GM12878 (cell line): ENCODE results near the gene HSBP1L1. TPM values are rescaled to one million over a fixed set of nuclear protein-coding genes. Genes with fewer than 3 reads are reported as not detected.

Experiments
- ATAC-seq: fragments of 200-7000 bp; cut with Tn5 transposase; 3 replicates; pipeline ENCODE4 v1.9.1; 2020; ENCODE audit warnings: mild to moderate bottlenecking, moderate library complexity
- BruUV-seq: library from RNA; stranded (reverse); fragments of 400-500 nt; replicated peaks from 2 replicates; lab custom pipeline; 2021; lab: Mats Ljungman, UMichigan
- CTCF ChIA-PET: fragments of 300-600 bp; sonication (Branson Sonifier 250); formaldehyde crosslinking; extraction: SDS; loops from one replicate; lab custom pipeline; 2021; ENCODE audit warnings: inconsistent platforms; lab: Yijun Ruan, JAX
- POLR2A ChIA-PET: fragments of 350-600 bp; formaldehyde crosslinking; extraction: SDS; loops from one replicate; lab custom pipeline; 2021; ENCODE audit warnings: inconsistent platforms; lab: Charles Lee
- RAD21 ChIA-PET: fragments of 300-600 bp; sonication (Branson Sonifier 250); formaldehyde crosslinking; loops from one replicate; lab custom pipeline; 2023; ENCODE audit warnings: antibody characterized with exemption; ENCODE audit not compliant: unreplicated experiment; lab: Charles Lee
- SMC1A ChIA-PET: fragments of 300-600 bp; sonication (Branson Sonifier 250); formaldehyde crosslinking; loops from one replicate; lab custom pipeline; 2023; ENCODE audit not compliant: unreplicated experiment, uncharacterized antibody; lab: Charles Lee
- DNase-seq: peaks from one replicate; pipeline ENCODE4 v3.0.0-alpha.2; 2011; ENCODE audit warnings: low read depth, low spot score
- FAIRE-seq: peaks from 3 replicates; lab custom pipeline; 2011; peaks lifted over from hg19 to GRCh38; lab: Jason Lieb, UNC
- H2AFZ ChIP-seq: 2 replicates; pipeline ENCODE4 v1.6.0; 2011; ENCODE audit warnings: low read depth, low read length, control low read depth; ENCODE audit not compliant: control insufficient read depth
- H3K27ac ChIP-seq: 2 replicates; pipeline ENCODE4 v1.5.1; 2011; ENCODE audit warnings: control low read depth; ENCODE audit not compliant: control insufficient read depth, insufficient read depth
- H3K27me3 ChIP-seq, 2 experiments: replicated peaks in 1 of 2; 2 replicates each; pipeline versions ENCODE4 v1.6.0 to v1.6.1; 2011; ENCODE audit warnings: low read length in 1 of 2; ENCODE audit not compliant: control insufficient read depth in 2 of 2, insufficient read depth in 2 of 2
- H3K36me3 ChIP-seq, 2 experiments: 2 replicates each; pipeline ENCODE4 v1.5.1; 2011; ENCODE audit warnings: low read length in 1 of 2; ENCODE audit not compliant: control insufficient read depth in 2 of 2, insufficient read depth in 2 of 2
- H3K4me1 ChIP-seq: 2 replicates; pipeline ENCODE4 v1.6.1; 2011; ENCODE audit warnings: mild to moderate bottlenecking, low read length, moderate library complexity, mixed read lengths; ENCODE audit not compliant: control insufficient read depth, insufficient read depth
- H3K4me2 ChIP-seq: 2 replicates; pipeline ENCODE4 v1.6.0; 2011; ENCODE audit warnings: control low read depth; ENCODE audit not compliant: control insufficient read depth, insufficient read depth
- H3K4me3 ChIP-seq: fragments of 200-600 bp; sonication (generic); 2 replicates; pipeline ENCODE4 v1.5.1; 2016
- H3K79me2 ChIP-seq: 2 replicates; pipeline ENCODE4 v1.6.0; 2011; ENCODE audit warnings: low read length; ENCODE audit not compliant: control insufficient read depth, insufficient read depth
- H3K9ac ChIP-seq: 2 replicates; pipeline ENCODE4 v1.8.0; 2011; ENCODE audit warnings: low read length, control low read depth, mixed read lengths; ENCODE audit not compliant: control insufficient read depth, insufficient read depth
- H3K9me3 ChIP-seq: replicated peaks from 3 replicates; pipeline ENCODE4 v1.5.1; 2011; ENCODE audit warnings: mild to moderate bottlenecking, low read length; ENCODE audit not compliant: control insufficient read depth, insufficient read depth
- H4K20me1 ChIP-seq: 2 replicates; pipeline ENCODE4 v1.6.0; 2011; ENCODE audit not compliant: control insufficient read depth, insufficient read depth
- BRCA1 ChIP-seq: IDR thresholded peaks from 2 replicates; pipeline ENCODE4 v1.6.1; 2011; ENCODE audit warnings: low read depth, low read length, improper control_type of control experiment
- CBX3 ChIP-seq: fragments of 200-600 bp; sonication (generic); IDR thresholded peaks from 2 replicates; pipeline ENCODE4 v1.6.1; 2016; ENCODE audit warnings: low read depth, borderline replicate concordance
- CEBPZ ChIP-seq: fragments of 150-350 bp; IDR thresholded peaks from 2 replicates; pipeline ENCODE4 v1.6.1; 2016; ENCODE audit warnings: low read depth, low read length
- NFYA ChIP-seq: IDR thresholded peaks from 2 replicates; pipeline ENCODE4 v1.6.1; 2011; ENCODE audit warnings: low read depth, mild to moderate bottlenecking, low read length, improper control_type of control experiment, borderline replicate concordance
- POLR2A ChIP-seq: IDR thresholded peaks from 2 replicates; pipeline ENCODE4 v1.6.1; 2011; ENCODE audit warnings: low read depth, mild to moderate bottlenecking, low read length
- STAT1 ChIP-seq: fragments of 450-650 bp; conservative IDR thresholded peaks from 2 replicates; pipeline ENCODE4 v1.6.1; 2014; ENCODE audit warnings: antibody characterized with exemption, mild to moderate bottlenecking
- WGBS: methylation state at CpG from one replicate; pipeline ENCODE4 v1.1.6; 2016; ENCODE audit warnings: low lambda C conversion rate; ENCODE audit not compliant: insufficient replicate concordance, insufficient coverage; ENCODE audit errors: missing lambda C conversion rate; 5-methylcytosine and 5-hydroxymethylcytosine counted together
- in situ Hi-C: fragments of 300-500 bp; cut with MboI; formaldehyde crosslinking; loops from 9 replicates; pipeline ENCODE4 v1.14.3; 2018; ENCODE audit warnings: mixed read lengths
- intact Hi-C: fragments of 100-400 bp; cut with micrococcal nuclease; formaldehyde crosslinking; loops from one replicate; pipeline ENCODE4 v1.14.2; 2022; ENCODE audit not compliant: unreplicated experiment
- polyA plus RNA-seq, 11 experiments: library from polyadenylated mRNA; depleted of rRNA in 4 of 11; unstranded in 6 of 11; stranded (reverse) in 5 of 11; fragments of >200 nt; fragmentation: Nextera tagmentation in 4 of 11; fragmentation: Illumina TruSeq in 1 of 11; extraction: Ambion mirVana in 4 of 11; extraction: Trizol in 1 of 11; gene quantifications; 1 replicate in 1 of 11; 2 replicates in 10 of 11; pipeline versions ENCODE4 v1.2.1 to v1.2.3, GENCODE V29; 2011 to 2016; ENCODE audit warnings: inconsistent platforms in 2 of 11, missing spikeins in 2 of 11, low read depth in 1 of 11
- total RNA-seq, 4 experiments: library from RNA; depleted of rRNA in 3 of 4; stranded (reverse); fragments of >200 nt in 3 of 4; fragmentation: Illumina TruSeq in 1 of 4; extraction: Trizol in 1 of 4; gene quantifications; 2 replicates each; pipeline versions ENCODE4 v1.2.1 to v1.2.3, GENCODE V29; 2013 to 2021

HSBP1L1 gene
- total and polyA plus RNA-seq, 10 of the 15 experiments (the other 5 are each of a cell fraction or from before 2014, with no cell fraction given) = 0.97 to 14.0 (median 6.9) TPM; not detected in 1

- POLR2A ChIA-PET = interaction anchor here (0.8 to 1.5 kb wide), 4 partner anchors 12 to 122 kb away, joined by 3 to 6 read pairs (median 3); partner anchors contain the start of gene RBFA
- FAIRE-seq = no peak
- Histone ChIP-seq H3K4me3 (peak overlapping the region; percentile 72), H4K20me1 (peaks cover 2% of the 10 kb centered on the region; the same call in 1 of the 2 replicates), H3K36me3 (peaks cover 0 to 7% of the 10 kb centered on the region in 2 experiments; a peak in 3 of 4 replicates), H3K4me2 (peak overlapping the region; percentile 74)
- in situ Hi-C loops = no loop called here
- TF ChIP-seq STAT1 (no peak), BRCA1 (no peak), NFYA (no peak), POLR2A (no peak), CBX3 (no peak), CEBPZ (no peak)
- TF ChIP-seq, all 136 proteins: peak for 0
- CTCF ChIA-PET = interaction anchor here (1.1 to 1.6 kb wide), 3 partner anchors 37 to 170 kb away, joined by 3 to 5 read pairs (median 4); no protein-coding TSS in a partner anchor
- SMC1A ChIA-PET = interaction anchor here (1.0 kb wide), 1 partner anchor 45 kb away, joined by 3 read pairs; the partner anchor contains the start of gene RBFA
- WGBS = 55% methylated on average over 14 of the region's 14 CpGs
- Histone ChIP-seq H3K9ac (peak overlapping the region; percentile 93), H3K27ac (peak overlapping the region; percentile 85), H2AFZ (no peak overlapping the region), H3K9me3 (no peaks in the 10 kb centered on the region; the same call in 2 of the 3 replicates), H3K27me3 (no peaks in the 10 kb centered on the region), H3K79me2 (peaks cover 47% of the 10 kb centered on the region), H3K4me1 (no peaks in the 10 kb centered on the region)
- ATAC-seq (no peak), DNase-seq (no peak)
- RAD21 ChIA-PET = interaction anchor here (1.5 kb wide), 1 partner anchor 27 kb away, joined by 4 read pairs; no protein-coding TSS in a partner anchor
- intact Hi-C loops = loop anchor here (2.0 to 10.0 kb wide), 6 partner anchors 37 to 307 kb away; partner anchors contain the start of genes KCNG2, RBFA and SLC66A2
- BruUV-seq = no TSS peak
Measured at GRCh38 chr18:79989195-79989497, 24.7 kb downstream of the HSBP1L1 start.
